ENCODE results near the gene LIN52. TPM values are rescaled to one million over a fixed set of nuclear protein-coding genes. Genes with fewer than 3 reads are reported as not detected.

Gene LIN52, protein sequence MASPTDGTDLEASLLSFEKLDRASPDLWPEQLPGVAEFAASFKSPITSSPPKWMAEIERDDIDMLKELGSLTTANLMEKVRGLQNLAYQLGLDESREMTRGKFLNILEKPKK
- total RNA-seq = 6.4 and 8.8 TPM in 2 replicates

DNA sequence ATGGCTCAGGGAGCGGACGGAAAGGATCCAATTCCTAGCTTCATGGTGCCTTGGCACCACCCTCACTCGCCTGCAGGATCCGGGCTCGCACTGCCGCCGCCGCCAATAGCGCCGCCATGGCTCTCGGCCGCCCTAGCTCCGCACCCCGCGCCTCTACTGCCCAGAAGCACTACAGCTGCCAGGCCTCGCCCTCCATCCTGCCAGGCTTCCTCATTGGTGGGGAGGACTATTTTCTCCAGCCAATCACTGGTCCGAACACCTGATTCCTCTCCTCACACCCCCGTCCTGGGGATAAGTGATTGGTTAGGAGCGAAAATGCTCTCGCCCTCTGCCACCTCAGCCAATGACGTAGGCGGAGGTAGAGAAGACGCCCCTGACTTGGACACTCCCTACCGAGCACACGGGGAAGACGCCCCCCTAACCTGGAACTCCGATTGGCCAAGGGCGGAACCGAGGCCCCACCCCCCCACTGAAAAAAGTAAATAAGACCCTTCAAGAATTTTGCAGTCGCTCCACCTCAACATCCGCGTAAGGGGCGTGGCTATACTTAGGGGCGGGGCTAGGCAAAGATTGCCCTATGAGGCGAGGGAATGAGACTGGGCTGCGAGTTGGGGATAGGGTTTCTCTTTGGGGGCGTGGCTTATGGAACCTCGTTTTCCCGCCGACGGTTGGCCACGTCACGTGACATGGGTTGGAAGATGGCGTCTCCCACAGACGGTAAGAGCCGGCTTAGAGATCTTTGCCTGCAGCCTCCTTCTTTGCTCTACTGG, at the start of gene LIN52, which contains the start of gene ALDH6A1:
LIN52 (plus strand) TSS at position 680 of the 770 bp plus-strand sequence; CDS start at position 699, 19 bp downstream.
ALDH6A1 (minus strand) TSS at position 177 of the 770 bp plus-strand sequence; CDS start at position 118, 59 bp downstream.

DNA sequence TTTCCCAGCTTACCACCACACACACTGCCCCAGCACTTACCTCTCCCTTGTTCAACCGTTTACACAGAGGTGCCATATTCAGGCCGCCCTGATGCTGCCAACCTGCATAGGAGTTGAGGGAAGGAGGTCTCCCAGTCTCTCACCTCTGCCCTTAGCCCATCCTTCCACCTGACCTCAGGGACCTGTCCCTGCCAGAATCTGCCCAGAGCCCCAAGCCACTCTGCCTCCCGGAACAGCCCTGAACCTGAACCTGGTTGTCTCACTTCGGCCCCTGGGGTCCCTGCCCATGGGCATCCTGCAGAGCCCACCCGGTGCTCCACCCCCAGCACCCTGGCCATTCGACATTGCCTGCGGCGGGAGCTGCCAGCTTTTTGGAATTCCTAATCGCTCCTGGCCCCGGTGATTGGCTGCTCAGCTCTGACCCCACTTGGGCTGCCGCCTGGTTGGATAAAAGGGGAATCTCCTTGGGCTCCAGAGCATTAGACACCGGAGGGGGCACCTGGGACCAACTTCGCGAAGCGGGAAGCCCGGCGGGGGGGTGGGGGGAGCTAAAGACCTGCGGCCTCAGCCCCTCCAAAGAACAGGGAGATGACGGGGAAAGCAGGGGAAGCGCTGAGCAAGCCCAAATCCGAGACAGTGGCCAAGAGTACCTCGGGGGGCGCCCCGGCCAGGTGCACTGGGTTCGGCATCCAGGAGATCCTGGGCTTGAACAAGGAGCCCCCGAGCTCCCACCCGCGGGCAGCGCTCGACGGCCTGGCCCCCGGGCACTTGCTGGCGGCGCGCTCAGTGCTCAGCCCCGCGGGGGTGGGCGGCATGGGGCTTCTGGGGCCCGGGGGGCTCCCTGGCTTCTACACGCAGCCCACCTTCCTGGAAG, 154.5 kb downstream of the LIN52 start, which contains the start of gene VSX2:
VSX2 (plus strand) TSS at position 476 of the 874 bp plus-strand sequence; CDS start at position 589, 113 bp downstream.

Other genes with a start within 250 kb of the LIN52 start
- 2.4 and 3.2 TPM in 2 replicates for gene PTGR2, start 233.1 kb upstream of the LIN52 start, total RNA-seq
- gene ZNF410, start 198.1 kb upstream of the LIN52 start, total RNA-seq = 39.0 and 39.8 TPM in 2 replicates
- gene FAM161B, start 134.9 kb upstream of the LIN52 start, total RNA-seq = 1.5 and 1.7 TPM in 2 replicates
- 13.9 and 15.2 TPM in 2 replicates for gene COQ6, start 134.7 kb upstream of the LIN52 start, total RNA-seq
- gene ENTPD5, start 65.7 kb upstream of the LIN52 start, total RNA-seq = 6.5 and 8.4 TPM in 2 replicates
- gene BBOF1, start 65.6 kb upstream of the LIN52 start, total RNA-seq = 0.73 and 1.0 TPM in 2 replicates
- gene ALDH6A1, start 503 bp upstream of the LIN52 start, total RNA-seq = 7.1 and 7.3 TPM in 2 replicates
- not detected in 2 replicates for gene VSX2, start 154.5 kb downstream of the LIN52 start, total RNA-seq
- 26.2 and 30.1 TPM in 2 replicates for gene ABCD4, start 218.0 kb downstream of the LIN52 start, total RNA-seq